ENCODE data around the gene POLR1B.

DNA sequence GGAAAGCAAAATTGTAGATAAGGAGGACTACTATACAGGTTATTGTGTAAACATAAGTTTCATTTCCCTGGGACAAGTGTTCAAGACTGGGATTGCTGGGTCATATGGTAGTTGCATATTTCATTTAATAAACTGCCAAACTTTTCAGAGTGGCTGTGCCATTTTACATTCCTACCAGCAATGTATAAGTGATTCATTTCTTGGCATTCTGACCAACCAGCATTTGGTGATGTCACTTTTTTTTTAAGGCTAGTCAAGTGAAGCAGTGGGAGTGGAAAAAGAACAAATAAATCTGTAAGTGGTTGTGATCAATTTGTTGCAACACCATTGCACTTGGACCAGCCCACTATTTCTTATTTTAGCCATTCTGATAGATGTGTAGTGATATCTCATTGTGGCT, 37.0 kb downstream of the POLR1B start:
- TF ChIP-seq POLR2A (IDR thresholded peaks at IDR 0.05; ENCODE audit: low read depth, low read length), result no peak
- no peak for TF ChIP-seq TAF1 (IDR thresholded peaks at IDR 0.05; ENCODE audit: borderline replicate concordance, low read depth, low read length)
